ENCODE data around the gene SCARF2. TPM values are rescaled to one million over a fixed set of nuclear protein-coding genes. Genes with fewer than 3 reads are reported as not detected.

The SCARF2 gene
- total RNA-seq, 2 experiments from 2014 or later: 2.5 to 3.1 TPM

GRCh38 chr22:20427104-20427944, 10.3 kb downstream of the SCARF2 start:
- Mint-ChIP-seq H3K27ac (no peak overlapping the region), H3K9me3 (no peaks in the 10 kb centered on the region), H3K36me3 (ENCODE audit: low read depth) (no peaks in the 10 kb centered on the region), H3K27me3 (peaks cover 27% of the 10 kb centered on the region), H3K4me3 (peak overlapping the region; percentile 50), H3K4me1 (ENCODE audit: low read depth) (peaks cover 18% of the 10 kb centered on the region)
- no peaks in the 10 kb centered on the region for H3K36me3 ChIP-seq (ENCODE audit: insufficient read depth, low read length)
- ChIA-PET POLR2A (no interaction called here), CTCF (interaction anchor here (2.3 kb wide), 1 partner anchor 9 kb away, joined by 7 read pairs; no protein-coding TSS in a partner anchor)
- no peak for TF ChIP-seq CTCF (IDR thresholded peaks at IDR 0.05)
- no peak overlapping the region for H3K27ac ChIP-seq (ENCODE audit: low read depth in 1 of 2, low read length in 2 of 2)
- DNase-seq (no peak), ATAC-seq (ENCODE audit: poor library complexity) (no peak)
- peaks cover 44% of the 10 kb centered on the region for H3K4me1 ChIP-seq (ENCODE audit: insufficient read depth, low read length)
- intact Hi-C loops (cut with DNase I, micrococcal nuclease): no loop called here
- peaks cover 21 to 23% of the 10 kb centered on the region in 2 experiments for H3K27me3 ChIP-seq (ENCODE audit: control insufficient read depth in 1 of 2, insufficient read depth in 2 of 2, low read length in 2 of 2)
- no peak overlapping the region for H3K4me3 ChIP-seq (ENCODE audit: low read length)
- H3K9me3 ChIP-seq (ENCODE audit: control insufficient read depth in 1 of 2, insufficient read depth in 1 of 2, low read length in 2 of 2): peaks cover 0 to 13% of the 10 kb centered on the region in 2 experiments

- Histone ChIP-seq H3K27me3 (ENCODE audit: control insufficient read depth in 1 of 2, insufficient read depth in 2 of 2, low read length in 2 of 2) (peaks cover 15 to 23% of the 10 kb centered on the region in 2 experiments), H3K36me3 (ENCODE audit: insufficient read depth, low read length) (no peaks in the 10 kb centered on the region), H3K9me3 (ENCODE audit: control insufficient read depth in 1 of 2, insufficient read depth in 1 of 2, low read length in 2 of 2) (peaks cover 0 to 6% of the 10 kb centered on the region in 2 experiments), H3K4me1 (ENCODE audit: insufficient read depth, low read length) (peaks cover 35% of the 10 kb centered on the region), H3K27ac (ENCODE audit: low read depth in 1 of 2, low read length in 2 of 2) (no peak overlapping the region), H3K4me3 (ENCODE audit: low read length) (no peak overlapping the region)
- no peaks in the 10 kb centered on the region for H3K36me3 Mint-ChIP-seq (ENCODE audit: low read depth)
- intact Hi-C loops (cut with DNase I, micrococcal nuclease): no loop called here
- H3K4me3 Mint-ChIP-seq: peak overlapping the region; percentile 48
- DNase-seq (no peak), ATAC-seq (ENCODE audit: poor library complexity) (no peak)
- H3K27ac Mint-ChIP-seq: no peak overlapping the region
- no peaks in the 10 kb centered on the region for H3K9me3 Mint-ChIP-seq
- peaks cover 18% of the 10 kb centered on the region for H3K4me1 Mint-ChIP-seq (ENCODE audit: low read depth)
- CTCF ChIA-PET: no interaction called here
- POLR2A ChIA-PET: no interaction called here
- TF ChIP-seq CTCF (IDR thresholded peaks at IDR 0.05): no peak
- peaks cover 21% of the 10 kb centered on the region for H3K27me3 Mint-ChIP-seq
These were observed 11.4 kb downstream of the SCARF2 start for GRCh38 chr22:20426259-20426615.

GRCh38 chr22:20425566-20426258, 11.9 kb downstream of the SCARF2 start:
- intact Hi-C loops (cut with DNase I, micrococcal nuclease): no loop called here
- DNase-seq (peak in 1 of 14 experiments; percentile 24), ATAC-seq (ENCODE audit: poor library complexity) (no peak)
- peaks cover 14% of the 10 kb centered on the region for H3K4me1 Mint-ChIP-seq (ENCODE audit: low read depth)
- ChIA-PET CTCF (no interaction called here), POLR2A (interaction anchor here (1.4 kb wide), 1 partner anchor 38 kb away, joined by 5 read pairs; no protein-coding TSS in a partner anchor)
- H3K4me3 ChIP-seq (ENCODE audit: low read length): no peak overlapping the region
- no peak overlapping the region for H3K27ac ChIP-seq (ENCODE audit: low read depth in 1 of 2, low read length in 2 of 2)
- H3K27ac Mint-ChIP-seq: no peak overlapping the region
- H3K4me3 Mint-ChIP-seq: no peak overlapping the region
- peaks cover 30% of the 10 kb centered on the region for H3K4me1 ChIP-seq (ENCODE audit: insufficient read depth, low read length)
- H3K9me3 Mint-ChIP-seq: no peaks in the 10 kb centered on the region
- peaks cover 21% of the 10 kb centered on the region for H3K27me3 Mint-ChIP-seq
- peaks cover 0 to 6% of the 10 kb centered on the region in 2 experiments for H3K9me3 ChIP-seq (ENCODE audit: control insufficient read depth in 1 of 2, insufficient read depth in 1 of 2, low read length in 2 of 2)
- no peaks in the 10 kb centered on the region for H3K36me3 ChIP-seq (ENCODE audit: insufficient read depth, low read length)
- no peaks in the 10 kb centered on the region for H3K36me3 Mint-ChIP-seq (ENCODE audit: low read depth)
- no peak for TF ChIP-seq CTCF (IDR thresholded peaks at IDR 0.05)
- H3K27me3 ChIP-seq (ENCODE audit: control insufficient read depth in 1 of 2, insufficient read depth in 2 of 2, low read length in 2 of 2): peaks cover 15 to 23% of the 10 kb centered on the region in 2 experiments
